ENCODE results near the gene TGFBR3.

- TF ChIP-seq CTCF (IDR thresholded peaks at IDR 0.05 in 2 of 3, conservative IDR thresholded peaks at IDR 0.05 in 1 of 3; ENCODE audit: insufficient read depth in 2 of 3, low read depth in 1 of 3, low read length in 3 of 3), result no peak
- TF ChIP-seq, protein P1, sequence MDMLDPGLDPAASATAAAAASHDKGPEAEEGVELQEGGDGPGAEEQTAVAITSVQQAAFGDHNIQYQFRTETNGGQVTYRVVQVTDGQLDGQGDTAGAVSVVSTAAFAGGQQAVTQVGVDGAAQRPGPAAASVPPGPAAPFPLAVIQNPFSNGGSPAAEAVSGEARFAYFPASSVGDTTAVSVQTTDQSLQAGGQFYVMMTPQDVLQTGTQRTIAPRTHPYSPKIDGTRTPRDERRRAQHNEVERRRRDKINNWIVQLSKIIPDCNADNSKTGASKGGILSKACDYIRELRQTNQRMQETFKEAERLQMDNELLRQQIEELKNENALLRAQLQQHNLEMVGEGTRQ (CRISPR knock-in tag; IDR thresholded peaks at IDR 0.05), result no peak
- no peak for TF ChIP-seq ZNF280A (IDR thresholded peaks at IDR 0.05; ENCODE audit: low read depth, partially characterized antibody)
- no peak for TF ChIP-seq RFX5 (IDR thresholded peaks at IDR 0.05; ENCODE audit: low read depth, low read length)
These were observed 6.2 kb downstream of the TGFBR3 start for GRCh38 chr1:91879733-91880132.
